ENCODE measurements around the gene RASA3. TPM values are rescaled to one million over a fixed set of nuclear protein-coding genes. Genes with fewer than 3 reads are reported as not detected.

The RASA3 gene
- total RNA-seq, 1 donor from 2014 or later = 41.1 TPM

GRCh38 chr13:114125589-114125988 is 6.8 kb downstream of the RASA3 start:
- TF ChIP-seq EZH2 (IDR thresholded peaks at IDR 0.05; ENCODE audit: insufficient read depth, low read length) = no peak
- TF ChIP-seq, protein P1, sequence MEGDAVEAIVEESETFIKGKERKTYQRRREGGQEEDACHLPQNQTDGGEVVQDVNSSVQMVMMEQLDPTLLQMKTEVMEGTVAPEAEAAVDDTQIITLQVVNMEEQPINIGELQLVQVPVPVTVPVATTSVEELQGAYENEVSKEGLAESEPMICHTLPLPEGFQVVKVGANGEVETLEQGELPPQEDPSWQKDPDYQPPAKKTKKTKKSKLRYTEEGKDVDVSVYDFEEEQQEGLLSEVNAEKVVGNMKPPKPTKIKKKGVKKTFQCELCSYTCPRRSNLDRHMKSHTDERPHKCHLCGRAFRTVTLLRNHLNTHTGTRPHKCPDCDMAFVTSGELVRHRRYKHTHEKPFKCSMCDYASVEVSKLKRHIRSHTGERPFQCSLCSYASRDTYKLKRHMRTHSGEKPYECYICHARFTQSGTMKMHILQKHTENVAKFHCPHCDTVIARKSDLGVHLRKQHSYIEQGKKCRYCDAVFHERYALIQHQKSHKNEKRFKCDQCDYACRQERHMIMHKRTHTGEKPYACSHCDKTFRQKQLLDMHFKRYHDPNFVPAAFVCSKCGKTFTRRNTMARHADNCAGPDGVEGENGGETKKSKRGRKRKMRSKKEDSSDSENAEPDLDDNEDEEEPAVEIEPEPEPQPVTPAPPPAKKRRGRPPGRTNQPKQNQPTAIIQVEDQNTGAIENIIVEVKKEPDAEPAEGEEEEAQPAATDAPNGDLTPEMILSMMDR (IDR thresholded peaks at IDR 0.05; ENCODE audit: insufficient read depth, low read depth, low read length) = no peak
- Histone ChIP-seq H3K4me3 (ENCODE audit: insufficient read depth, low read depth, low read length) (no peak overlapping the region), H4K20me1 (ENCODE audit: insufficient read depth, low read length) (peaks cover 70% of the 10 kb centered on the region), H2AFZ (ENCODE audit: low read depth, low read length) (no peak overlapping the region), H3K27me3 (ENCODE audit: insufficient read depth, low read length) (no peaks in the 10 kb centered on the region), H3K79me2 (ENCODE audit: insufficient read depth, low read length) (peaks cover 98% of the 10 kb centered on the region), H3K4me2 (ENCODE audit: low read length) (no peak overlapping the region), H3K36me3 (ENCODE audit: insufficient read depth, low read length) (no peaks in the 10 kb centered on the region), H3K27ac (ENCODE audit: low read depth, low read length) (no peak overlapping the region), H3K9ac (ENCODE audit: low read length) (no peak overlapping the region), H3K4me1 (ENCODE audit: insufficient read depth, low read length) (peaks cover 70% of the 10 kb centered on the region), H3K9me3 (ENCODE audit: insufficient read depth, low read depth, low read length) (no peaks in the 10 kb centered on the region)
- FAIRE-seq (no peak), DNase-seq (ENCODE audit: low read depth) (no peak)
- peaks cover 62% of the 10 kb centered on the region for H3K4me1 Mint-ChIP-seq (ENCODE audit: low read depth, unreplicated experiment)
- peaks cover 15% of the 10 kb centered on the region for H3K36me3 Mint-ChIP-seq (ENCODE audit: low read depth, unreplicated experiment)
- no peaks in the 10 kb centered on the region for H3K9me3 Mint-ChIP-seq (ENCODE audit: unreplicated experiment)
- no peak overlapping the region for H3K27ac Mint-ChIP-seq (ENCODE audit: unreplicated experiment)
- no peaks in the 10 kb centered on the region for H3K27me3 Mint-ChIP-seq (ENCODE audit: low read depth, unreplicated experiment)
- H3K4me3 Mint-ChIP-seq (ENCODE audit: unreplicated experiment) = no peak overlapping the region

- no peaks in the 10 kb centered on the region for H3K36me3 ChIP-seq (ENCODE audit: insufficient read depth, low read length)
- TF ChIP-seq, protein P1 (IDR thresholded peaks at IDR 0.05; ENCODE audit: insufficient read depth, low read depth, low read length) = no peak
- TF ChIP-seq EZH2 (IDR thresholded peaks at IDR 0.05; ENCODE audit: insufficient read depth, low read length) = no peak
- no peak overlapping the region for H3K9ac ChIP-seq (ENCODE audit: low read length)
- no peaks in the 10 kb centered on the region for H3K9me3 Mint-ChIP-seq (ENCODE audit: unreplicated experiment)
- peaks cover 66% of the 10 kb centered on the region for H3K4me1 ChIP-seq (ENCODE audit: insufficient read depth, low read length)
- H3K27me3 ChIP-seq (ENCODE audit: insufficient read depth, low read length) = no peaks in the 10 kb centered on the region
- peaks cover 61% of the 10 kb centered on the region for H3K4me1 Mint-ChIP-seq (ENCODE audit: low read depth, unreplicated experiment)
- H3K79me2 ChIP-seq (ENCODE audit: insufficient read depth, low read length) = peaks cover 94% of the 10 kb centered on the region
- peak overlapping the region; percentile 13 for H3K27ac Mint-ChIP-seq (ENCODE audit: unreplicated experiment)
- FAIRE-seq = peak; percentile 9
- peaks cover 67% of the 10 kb centered on the region for H4K20me1 ChIP-seq (ENCODE audit: insufficient read depth, low read length)
- H3K4me2 ChIP-seq (ENCODE audit: low read length) = peak overlapping the region; percentile 22
- H3K27ac ChIP-seq (ENCODE audit: low read depth, low read length) = peak overlapping the region; percentile 2
- peaks cover 15% of the 10 kb centered on the region for H3K36me3 Mint-ChIP-seq (ENCODE audit: low read depth, unreplicated experiment)
- no peak overlapping the region for H3K4me3 ChIP-seq (ENCODE audit: insufficient read depth, low read depth, low read length)
- no peaks in the 10 kb centered on the region for H3K27me3 Mint-ChIP-seq (ENCODE audit: low read depth, unreplicated experiment)
- H3K9me3 ChIP-seq (ENCODE audit: insufficient read depth, low read depth, low read length) = no peaks in the 10 kb centered on the region
- DNase-seq (ENCODE audit: low read depth) = peak; percentile 83
- no peak overlapping the region for H3K4me3 Mint-ChIP-seq (ENCODE audit: unreplicated experiment)
- H2AFZ ChIP-seq (ENCODE audit: low read depth, low read length) = no peak overlapping the region
These were observed 7.5 kb downstream of the RASA3 start for GRCh38 chr13:114124921-114125320.

DNA sequence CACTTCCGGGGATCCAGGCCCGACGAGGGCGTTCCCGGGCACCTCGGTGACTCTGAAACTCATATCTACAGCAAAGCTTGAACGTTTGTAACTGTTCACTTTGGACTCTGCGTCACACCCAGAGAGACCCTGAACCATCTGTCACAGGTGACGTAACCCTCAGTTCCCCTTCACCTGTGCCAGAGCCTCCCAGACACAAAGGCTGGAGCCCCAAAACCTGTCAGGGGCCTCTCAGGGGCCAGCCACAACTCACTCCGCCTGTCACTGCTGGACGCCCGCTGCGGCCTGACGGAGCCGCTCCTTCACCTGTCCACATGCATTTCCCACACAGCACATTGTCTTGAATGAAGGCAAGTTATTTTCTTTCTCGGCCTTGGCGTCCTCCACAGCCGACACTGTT is 8.0 kb downstream of the RASA3 start:
- H3K4me2 ChIP-seq (ENCODE audit: low read length) = peak overlapping the region; percentile 22
- no peak for DNase-seq (ENCODE audit: low read depth)
- H4K20me1 ChIP-seq (ENCODE audit: insufficient read depth, low read length) = peaks cover 62% of the 10 kb centered on the region
- H3K79me2 ChIP-seq (ENCODE audit: insufficient read depth, low read length) = peaks cover 89% of the 10 kb centered on the region
- H3K4me3 Mint-ChIP-seq (ENCODE audit: unreplicated experiment) = peak overlapping the region; percentile 5
- no peak overlapping the region for H3K9ac ChIP-seq (ENCODE audit: low read length)
- no peak for TF ChIP-seq EZH2 (IDR thresholded peaks at IDR 0.05; ENCODE audit: insufficient read depth, low read length)
- TF ChIP-seq, protein P1 (IDR thresholded peaks at IDR 0.05; ENCODE audit: insufficient read depth, low read depth, low read length) = no peak
- no peaks in the 10 kb centered on the region for H3K27me3 ChIP-seq (ENCODE audit: insufficient read depth, low read length)
- peaks cover 56% of the 10 kb centered on the region for H3K4me1 Mint-ChIP-seq (ENCODE audit: low read depth, unreplicated experiment)
- no peak for FAIRE-seq
- no peak overlapping the region for H3K27ac Mint-ChIP-seq (ENCODE audit: unreplicated experiment)
- no peaks in the 10 kb centered on the region for H3K9me3 Mint-ChIP-seq (ENCODE audit: unreplicated experiment)
- no peaks in the 10 kb centered on the region for H3K36me3 ChIP-seq (ENCODE audit: insufficient read depth, low read length)
- H3K36me3 Mint-ChIP-seq (ENCODE audit: low read depth, unreplicated experiment) = peaks cover 15% of the 10 kb centered on the region
- peaks cover 61% of the 10 kb centered on the region for H3K4me1 ChIP-seq (ENCODE audit: insufficient read depth, low read length)
- no peak overlapping the region for H3K4me3 ChIP-seq (ENCODE audit: insufficient read depth, low read depth, low read length)
- peak overlapping the region; percentile 2 for H3K27ac ChIP-seq (ENCODE audit: low read depth, low read length)
- H3K9me3 ChIP-seq (ENCODE audit: insufficient read depth, low read depth, low read length) = no peaks in the 10 kb centered on the region
- no peaks in the 10 kb centered on the region for H3K27me3 Mint-ChIP-seq (ENCODE audit: low read depth, unreplicated experiment)
- H2AFZ ChIP-seq (ENCODE audit: low read depth, low read length) = no peak overlapping the region

Data from astrocyte (in vitro differentiated cells and primary cell).